ENCODE results near the gene MASP1. TPM values are rescaled to one million over a fixed set of nuclear protein-coding genes. Genes with fewer than 3 reads are reported as not detected.

The MASP1 gene
- total and polyA plus RNA-seq, 4 donors: 19.9 to 54.8 (median 34.0) TPM

DNA sequence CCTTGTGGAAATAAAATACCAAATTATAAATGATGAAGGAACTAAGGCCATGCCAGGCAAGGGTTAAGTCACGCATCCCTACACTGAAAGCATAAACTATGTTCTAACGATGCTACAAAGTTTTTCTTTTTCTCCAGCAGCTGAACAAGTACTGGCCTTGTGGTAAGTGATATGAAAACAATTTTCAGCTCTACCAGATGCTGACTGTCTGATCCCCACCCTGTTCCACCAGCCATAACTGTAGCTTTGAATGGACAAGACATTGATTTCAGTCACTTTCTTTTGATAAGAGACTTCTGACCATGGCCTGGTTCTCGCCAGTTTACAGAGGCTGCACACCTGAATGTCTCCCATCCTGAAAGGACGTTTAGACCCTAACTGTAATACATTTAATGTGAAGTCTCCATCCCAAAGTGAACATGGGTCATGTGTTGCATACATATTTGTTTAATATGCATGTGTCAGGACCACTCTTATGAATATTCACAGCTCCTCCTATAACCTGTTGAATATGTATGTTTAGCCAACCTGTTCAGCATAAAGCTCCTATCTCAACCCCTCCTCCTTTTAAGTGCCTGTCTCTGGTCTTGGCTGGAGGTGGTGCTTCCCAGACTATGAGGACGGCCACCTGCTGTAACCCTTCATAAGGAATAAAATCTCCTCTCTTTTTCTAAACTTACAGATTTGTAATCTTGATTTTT is 33.4 kb downstream of the MASP1 start:
- no peak overlapping the region for H3K27ac ChIP-seq (ENCODE audit: low read depth, low read length)
- no peak for DNase-seq (ENCODE audit: low read depth in 4 of 6, low spot score in 6 of 6)
- H3K36me3 ChIP-seq (ENCODE audit: control insufficient read depth, insufficient read depth, low read length): peaks cover 6% of the 10 kb centered on the region
- H3K4me1 ChIP-seq (ENCODE audit: control insufficient read depth, insufficient read depth, low read length): no peaks in the 10 kb centered on the region
- WGBS (ENCODE audit: insufficient coverage): no CpG with 5 or more reads among the region's 5 CpGs
- H3K9me3 ChIP-seq (ENCODE audit: control insufficient read depth, insufficient read depth, low read length): no peaks in the 10 kb centered on the region
- no peaks in the 10 kb centered on the region for H3K27me3 ChIP-seq (ENCODE audit: control insufficient read depth, insufficient read depth, low read length)
- H3K4me3 ChIP-seq (ENCODE audit: low read depth, low read length): no peak overlapping the region

DNA sequence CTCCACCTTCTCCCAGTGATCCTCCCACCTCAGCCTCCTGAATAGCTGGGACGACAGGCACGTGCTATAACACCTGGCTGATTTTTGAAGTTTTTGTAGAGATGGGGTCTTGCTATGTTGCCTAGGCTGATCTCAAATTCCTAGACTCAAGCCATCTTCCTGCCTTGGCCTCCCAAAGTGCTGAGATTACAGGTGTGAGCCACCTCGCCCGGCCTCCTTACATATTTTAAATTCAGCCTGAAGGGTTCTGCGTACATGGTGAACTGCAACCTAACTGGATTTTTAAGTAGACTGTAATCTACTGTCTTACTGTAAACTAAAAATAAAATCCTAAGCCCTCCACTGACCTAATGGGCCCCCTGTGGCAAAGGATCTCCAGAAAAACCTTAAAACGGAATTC is 34.1 kb downstream of the MASP1 start:
- DNase-seq (ENCODE audit: low read depth in 4 of 6, low spot score in 6 of 6): no peak
- Histone ChIP-seq H3K27me3 (ENCODE audit: control insufficient read depth, insufficient read depth, low read length) (no peaks in the 10 kb centered on the region), H3K4me1 (ENCODE audit: control insufficient read depth, insufficient read depth, low read length) (no peaks in the 10 kb centered on the region), H3K4me3 (ENCODE audit: low read depth, low read length) (no peak overlapping the region), H3K36me3 (ENCODE audit: control insufficient read depth, insufficient read depth, low read length) (peaks cover 11% of the 10 kb centered on the region), H3K9me3 (ENCODE audit: control insufficient read depth, insufficient read depth, low read length) (no peaks in the 10 kb centered on the region), H3K27ac (ENCODE audit: low read depth, low read length) (no peak overlapping the region)
- no CpG with 5 or more reads among the region's 6 CpGs for whole genome bisulfite sequencing (ENCODE audit: insufficient coverage)

DNA sequence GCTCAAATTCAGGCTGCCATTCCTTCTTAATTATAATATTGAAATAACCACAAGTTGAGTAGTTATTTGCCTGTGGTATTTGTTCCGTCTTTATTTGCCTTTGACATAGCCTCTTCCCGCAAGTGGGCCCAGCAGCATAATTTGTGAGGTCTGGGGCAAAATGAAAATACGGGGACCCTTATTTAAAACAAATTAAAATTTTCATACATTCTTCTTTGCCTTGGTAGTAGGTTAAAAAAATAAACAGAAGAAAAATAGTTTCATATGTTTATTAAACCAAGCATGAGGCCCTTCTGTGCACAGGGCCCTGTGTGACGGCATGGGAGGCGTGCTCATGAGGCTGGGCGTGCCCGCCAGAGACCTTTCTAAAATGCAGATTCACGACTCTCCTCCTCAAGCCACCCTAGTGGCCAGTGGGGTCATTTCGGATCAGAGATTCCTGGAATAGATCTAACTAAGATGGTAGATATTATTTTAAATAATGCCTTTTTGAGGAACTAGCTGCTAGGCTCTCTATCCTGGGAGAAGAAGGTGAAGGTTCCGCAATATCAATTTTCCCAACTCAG is 35.4 kb downstream of the MASP1 start:
- no peak for DNase-seq (ENCODE audit: low read depth in 4 of 6, low spot score in 6 of 6)
- no peaks in the 10 kb centered on the region for H3K9me3 ChIP-seq (ENCODE audit: control insufficient read depth, insufficient read depth, low read length)
- no CpG with 5 or more reads among the region's 10 CpGs for WGBS (ENCODE audit: insufficient coverage)
- no peaks in the 10 kb centered on the region for H3K4me1 ChIP-seq (ENCODE audit: control insufficient read depth, insufficient read depth, low read length)
- no peak overlapping the region for H3K4me3 ChIP-seq (ENCODE audit: low read depth, low read length)
- no peaks in the 10 kb centered on the region for H3K27me3 ChIP-seq (ENCODE audit: control insufficient read depth, insufficient read depth, low read length)
- peaks cover 20% of the 10 kb centered on the region for H3K36me3 ChIP-seq (ENCODE audit: control insufficient read depth, insufficient read depth, low read length)
- H3K27ac ChIP-seq (ENCODE audit: low read depth, low read length): no peak overlapping the region

DNA sequence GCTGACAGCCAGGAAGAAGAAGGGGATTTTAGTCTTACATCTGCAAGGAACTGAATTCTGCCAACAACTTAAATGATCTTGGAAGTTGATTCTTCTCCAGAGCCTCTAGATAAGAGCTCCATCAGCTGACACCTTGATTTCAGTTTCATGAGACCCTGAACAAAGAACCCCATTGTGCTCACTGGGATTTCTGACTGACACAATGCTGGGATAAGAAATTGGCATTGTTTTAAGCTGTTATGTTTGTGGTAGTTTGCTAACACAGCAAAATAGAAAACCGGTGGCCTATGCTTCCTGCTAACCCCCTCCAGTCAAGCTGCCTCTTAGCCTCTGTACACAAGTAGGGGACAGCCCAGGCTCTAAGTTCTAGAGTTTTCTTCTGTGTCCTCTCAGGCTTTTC is 36.2 kb downstream of the MASP1 start:
- no peaks in the 10 kb centered on the region for H3K27me3 ChIP-seq (ENCODE audit: control insufficient read depth, insufficient read depth, low read length)
- WGBS (ENCODE audit: insufficient coverage): 33% methylated on average over 1 of the region's 1 CpG
- H3K36me3 ChIP-seq (ENCODE audit: control insufficient read depth, insufficient read depth, low read length): peaks cover 27% of the 10 kb centered on the region
- H3K4me1 ChIP-seq (ENCODE audit: control insufficient read depth, insufficient read depth, low read length): no peaks in the 10 kb centered on the region
- no peak overlapping the region for H3K4me3 ChIP-seq (ENCODE audit: low read depth, low read length)
- no peak for DNase-seq (ENCODE audit: low read depth in 4 of 6, low spot score in 6 of 6)
- H3K9me3 ChIP-seq (ENCODE audit: control insufficient read depth, insufficient read depth, low read length): no peaks in the 10 kb centered on the region
- no peak overlapping the region for H3K27ac ChIP-seq (ENCODE audit: low read depth, low read length)

DNA sequence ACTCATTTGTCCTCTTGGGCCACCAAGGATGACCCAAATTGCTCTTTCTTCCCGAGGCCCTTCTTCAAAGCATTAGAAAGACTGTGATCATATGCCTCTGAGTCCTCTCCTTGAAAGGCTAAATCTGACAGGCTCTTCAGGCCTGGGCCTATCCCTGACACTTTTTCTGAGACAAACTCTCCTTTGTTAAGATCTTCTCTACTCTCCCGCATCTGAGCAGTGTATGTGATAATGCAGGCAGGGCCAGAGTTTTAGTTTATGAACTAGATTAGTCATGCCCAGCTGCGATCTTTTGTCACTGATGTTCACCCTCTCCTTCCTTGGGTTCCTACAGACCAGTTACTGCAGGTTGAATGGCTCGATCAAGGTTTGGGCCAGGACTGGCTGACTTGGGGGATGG is 39.2 kb downstream of the MASP1 start:
- Histone ChIP-seq H3K27ac (ENCODE audit: low read depth, low read length) (no peak overlapping the region), H3K36me3 (ENCODE audit: control insufficient read depth, insufficient read depth, low read length) (peaks cover 25% of the 10 kb centered on the region), H3K4me3 (ENCODE audit: low read depth, low read length) (no peak overlapping the region), H3K9me3 (ENCODE audit: control insufficient read depth, insufficient read depth, low read length) (no peaks in the 10 kb centered on the region), H3K27me3 (ENCODE audit: control insufficient read depth, insufficient read depth, low read length) (no peaks in the 10 kb centered on the region), H3K4me1 (ENCODE audit: control insufficient read depth, insufficient read depth, low read length) (no peaks in the 10 kb centered on the region)
- WGBS (ENCODE audit: insufficient coverage): 61% methylated on average over 3 of the region's 4 CpGs
- no peak for DNase-seq (ENCODE audit: low read depth in 4 of 6, low spot score in 6 of 6)

DNA sequence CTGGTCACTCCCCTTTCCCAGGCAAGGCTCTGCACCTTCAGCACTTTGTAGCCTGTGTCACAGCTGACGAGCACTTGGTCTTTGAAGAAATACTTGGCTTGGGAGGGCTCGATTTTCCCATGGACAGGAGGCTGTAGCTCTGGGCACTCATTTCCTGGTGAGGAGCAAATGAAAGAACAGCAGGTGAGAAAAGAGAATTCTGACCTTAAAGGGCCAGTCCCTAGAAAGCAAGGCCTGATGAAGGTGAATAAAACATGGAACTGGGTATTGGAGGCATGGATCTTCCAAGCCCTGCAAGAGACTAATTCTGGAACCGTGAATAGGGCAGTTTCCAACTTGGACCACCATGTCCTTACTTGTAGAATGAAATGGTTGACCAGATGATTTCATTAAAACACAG is 39.9 kb downstream of the MASP1 start:
- Histone ChIP-seq H3K27me3 (ENCODE audit: control insufficient read depth, insufficient read depth, low read length) (no peaks in the 10 kb centered on the region), H3K4me1 (ENCODE audit: control insufficient read depth, insufficient read depth, low read length) (no peaks in the 10 kb centered on the region), H3K9me3 (ENCODE audit: control insufficient read depth, insufficient read depth, low read length) (no peaks in the 10 kb centered on the region), H3K36me3 (ENCODE audit: control insufficient read depth, insufficient read depth, low read length) (peaks cover 23% of the 10 kb centered on the region), H3K4me3 (ENCODE audit: low read depth, low read length) (no peak overlapping the region), H3K27ac (ENCODE audit: low read depth, low read length) (no peak overlapping the region)
- 73% methylated on average over 3 of the region's 3 CpGs for WGBS (ENCODE audit: insufficient coverage)
- no peak for DNase-seq (ENCODE audit: low read depth in 4 of 6, low spot score in 6 of 6)

DNA sequence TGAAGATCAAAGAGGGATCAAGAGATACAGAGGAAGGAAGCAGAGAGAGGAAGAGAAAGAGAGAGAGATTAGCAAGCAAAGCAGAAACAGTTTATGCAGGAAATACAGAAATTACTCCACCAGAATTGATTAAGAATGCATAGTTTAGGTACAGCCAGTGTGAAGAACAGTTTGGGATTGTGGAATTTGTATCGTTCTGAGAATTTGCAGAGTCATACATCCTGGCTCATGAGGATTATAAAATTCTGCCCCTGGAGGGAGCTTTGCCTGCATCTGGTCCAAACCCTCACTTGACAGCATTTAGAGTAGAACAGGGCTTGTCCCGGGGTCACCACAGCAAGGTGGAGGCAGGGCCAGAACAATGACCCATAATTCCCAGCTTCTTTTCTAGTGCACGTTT is 44.1 kb downstream of the MASP1 start:
- WGBS (ENCODE audit: insufficient coverage): 76% methylated on average over 3 of the region's 3 CpGs
- no peaks in the 10 kb centered on the region for H3K9me3 ChIP-seq (ENCODE audit: control insufficient read depth, insufficient read depth, low read length)
- no peak overlapping the region for H3K4me3 ChIP-seq (ENCODE audit: low read depth, low read length)
- H3K27me3 ChIP-seq (ENCODE audit: control insufficient read depth, insufficient read depth, low read length): no peaks in the 10 kb centered on the region
- no peak overlapping the region for H3K27ac ChIP-seq (ENCODE audit: low read depth, low read length)
- peaks cover 21% of the 10 kb centered on the region for H3K36me3 ChIP-seq (ENCODE audit: control insufficient read depth, insufficient read depth, low read length)
- DNase-seq (ENCODE audit: low read depth in 4 of 6, low spot score in 6 of 6): no peak
- H3K4me1 ChIP-seq (ENCODE audit: control insufficient read depth, insufficient read depth, low read length): peaks cover 3% of the 10 kb centered on the region

DNA sequence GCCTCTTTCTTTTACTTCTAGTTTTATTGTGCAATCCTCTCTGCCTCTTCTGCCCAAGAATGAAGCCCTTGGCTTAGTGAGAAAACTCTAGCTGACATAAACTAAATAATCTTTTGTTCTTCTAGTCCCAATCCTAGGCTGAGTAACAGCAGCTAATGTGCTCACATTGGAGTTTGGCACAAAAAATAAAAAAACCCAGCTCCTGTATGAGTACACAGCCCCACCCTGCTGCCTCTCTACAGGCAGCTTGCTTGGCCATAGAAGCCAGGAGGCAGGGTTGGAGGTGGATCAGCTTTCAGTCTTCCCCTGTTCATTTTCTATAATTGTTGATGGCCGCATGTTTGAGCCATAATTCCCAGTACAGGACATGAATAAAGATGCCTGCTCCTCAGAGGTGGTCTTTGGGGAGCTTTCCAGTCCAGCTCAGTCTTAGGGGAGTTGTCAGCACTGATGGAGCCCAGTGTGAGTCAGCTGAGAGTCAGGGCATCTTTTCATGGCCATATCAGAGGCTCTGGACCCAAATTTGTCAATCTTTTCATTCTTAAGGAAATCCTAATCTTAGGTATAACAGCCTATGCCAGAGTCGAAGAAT is 47.5 kb downstream of the MASP1 start:
- H3K27me3 ChIP-seq (ENCODE audit: control insufficient read depth, insufficient read depth, low read length): no peaks in the 10 kb centered on the region
- WGBS (ENCODE audit: insufficient coverage): 94% methylated on average over 2 of the region's 2 CpGs
- peaks cover 3% of the 10 kb centered on the region for H3K4me1 ChIP-seq (ENCODE audit: control insufficient read depth, insufficient read depth, low read length)
- no peaks in the 10 kb centered on the region for H3K9me3 ChIP-seq (ENCODE audit: control insufficient read depth, insufficient read depth, low read length)
- H3K36me3 ChIP-seq (ENCODE audit: control insufficient read depth, insufficient read depth, low read length): peaks cover 8% of the 10 kb centered on the region
- no peak for DNase-seq (ENCODE audit: low read depth in 4 of 6, low spot score in 6 of 6)
- H3K4me3 ChIP-seq (ENCODE audit: low read depth, low read length): no peak overlapping the region
- no peak overlapping the region for H3K27ac ChIP-seq (ENCODE audit: low read depth, low read length)

DNA sequence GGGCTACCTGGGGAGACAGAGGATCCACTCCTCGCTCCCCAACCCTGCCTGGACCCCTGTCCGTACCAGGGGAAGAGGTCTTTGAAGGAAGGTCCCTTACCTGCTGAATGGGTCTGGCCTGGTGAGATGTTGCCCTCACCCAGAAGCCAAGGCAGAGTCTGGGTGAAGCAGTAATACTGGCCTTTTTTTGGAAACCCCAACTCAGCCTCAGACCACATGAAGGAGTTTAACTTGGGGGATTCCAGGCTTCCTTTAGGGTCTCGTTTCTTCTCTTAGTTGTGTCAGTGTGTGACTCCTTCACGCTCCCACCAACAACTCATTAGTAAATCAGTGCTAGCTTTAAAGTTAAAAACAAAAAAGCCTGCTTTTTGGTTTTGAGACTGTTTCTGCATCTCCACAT is 48.6 kb downstream of the MASP1 start:
- H3K4me1 ChIP-seq (ENCODE audit: control insufficient read depth, insufficient read depth, low read length): peaks cover 3% of the 10 kb centered on the region
- no peak overlapping the region for H3K4me3 ChIP-seq (ENCODE audit: low read depth, low read length)
- H3K9me3 ChIP-seq (ENCODE audit: control insufficient read depth, insufficient read depth, low read length): no peaks in the 10 kb centered on the region
- no peak for DNase-seq (ENCODE audit: low read depth in 4 of 6, low spot score in 6 of 6)
- no peaks in the 10 kb centered on the region for H3K27me3 ChIP-seq (ENCODE audit: control insufficient read depth, insufficient read depth, low read length)
- H3K27ac ChIP-seq (ENCODE audit: low read depth, low read length): no peak overlapping the region
- peaks cover 8% of the 10 kb centered on the region for H3K36me3 ChIP-seq (ENCODE audit: control insufficient read depth, insufficient read depth, low read length)
- WGBS (ENCODE audit: insufficient coverage): 94% methylated on average over 2 of the region's 4 CpGs

DNA sequence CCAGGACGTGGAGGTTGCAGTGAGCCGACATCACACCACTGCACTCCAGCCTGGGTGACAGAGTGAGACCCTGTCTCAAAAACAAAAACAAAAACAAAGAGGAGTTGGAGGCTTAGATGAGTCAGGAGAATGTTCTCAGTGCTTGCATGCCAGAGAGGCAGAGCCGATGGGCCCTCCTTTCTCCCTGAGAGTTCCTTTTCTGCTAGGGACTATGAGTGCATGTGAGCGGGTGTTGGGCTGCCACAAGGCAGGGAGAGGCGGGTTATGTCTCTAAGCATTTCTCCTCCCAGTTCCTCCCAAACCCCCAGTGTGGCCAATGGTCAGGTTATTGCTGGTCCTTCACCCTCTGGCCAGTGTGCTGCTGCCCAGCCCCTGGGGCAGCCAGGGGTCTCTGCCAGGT is 49.1 kb downstream of the MASP1 start:
- Histone ChIP-seq H3K9me3 (ENCODE audit: control insufficient read depth, insufficient read depth, low read length) (no peaks in the 10 kb centered on the region), H3K36me3 (ENCODE audit: control insufficient read depth, insufficient read depth, low read length) (peaks cover 8% of the 10 kb centered on the region), H3K4me3 (ENCODE audit: low read depth, low read length) (no peak overlapping the region), H3K4me1 (ENCODE audit: control insufficient read depth, insufficient read depth, low read length) (peaks cover 3% of the 10 kb centered on the region), H3K27me3 (ENCODE audit: control insufficient read depth, insufficient read depth, low read length) (no peaks in the 10 kb centered on the region), H3K27ac (ENCODE audit: low read depth, low read length) (no peak overlapping the region)
- 91% methylated on average over 2 of the region's 5 CpGs for WGBS (ENCODE audit: insufficient coverage)
- no peak for DNase-seq (ENCODE audit: low read depth in 4 of 6, low spot score in 6 of 6)

Data from spinal cord (tissue), 10 donors.